IMR-90 (cell line): ENCODE data around the gene CLCN4. TPM values are rescaled to one million over a fixed set of nuclear protein-coding genes. Genes with fewer than 3 reads are reported as not detected.

Source experiments
- ATAC-seq: fragments of 200-7000 bp; cut with Tn5 transposase; 2 replicates; pipeline ENCODE4 v1.9.1; 2020; ENCODE audit warnings: low read depth, mild to moderate bottlenecking, moderate library complexity
- BruUV-seq: library from RNA; stranded (reverse); fragments of 400-500 nt; replicated peaks from 2 replicates; lab custom pipeline; 2021; lab: Mats Ljungman, UMichigan
- CTCF ChIA-PET: fragments of 300-600 bp; formaldehyde crosslinking; extraction: SDS; loops from one replicate; lab custom pipeline; 2021; ENCODE audit warnings: antibody characterized with exemption; lab: Yijun Ruan, JAX
- POLR2A ChIA-PET: fragments of 300-600 bp; sonication (Branson Sonifier 250); formaldehyde crosslinking; loops from one replicate; lab custom pipeline; 2022; ENCODE audit warnings: antibody characterized with exemption; ENCODE audit not compliant: unreplicated experiment; lab: Charles Lee
- DNase-seq: peaks from one replicate; pipeline ENCODE4 v3.0.0; 2013
- H2AFZ ChIP-seq: replicated peaks from 2 replicates; pipeline ENCODE3; 2013; ENCODE audit warnings: low read length, mild to moderate bottlenecking; ENCODE audit not compliant: poor library complexity
- H2AK5ac ChIP-seq: 2 replicates; pipeline ENCODE4 v1.6.1; 2013; ENCODE audit warnings: low read depth, low read length, inconsistent platforms
- H2AK9ac ChIP-seq: replicated peaks from 2 replicates; pipeline ENCODE3; 2013; ENCODE audit warnings: mild to moderate bottlenecking, low read depth, low read length, moderate library complexity; ENCODE audit not compliant: poor library complexity
- H2BK120ac ChIP-seq: 2 replicates; pipeline ENCODE4 v1.6.1; 2013; ENCODE audit warnings: low read depth, low read length, inconsistent platforms
- H2BK15ac ChIP-seq: 3 replicates; pipeline ENCODE4 v1.6.1; 2013; ENCODE audit warnings: low read depth, low read length, inconsistent platforms
- H2BK20ac ChIP-seq: 2 replicates; pipeline ENCODE4 v1.6.1; 2013; ENCODE audit warnings: low read depth, mild to moderate bottlenecking, inconsistent platforms, low read length, moderate library complexity
- H2BK5ac ChIP-seq: 2 replicates; pipeline ENCODE4 v1.6.1; 2013; ENCODE audit warnings: mild to moderate bottlenecking, low read depth, low read length, inconsistent platforms; ENCODE audit not compliant: poor library complexity, severe bottlenecking
- H3K14ac ChIP-seq: replicated peaks from 2 replicates; pipeline ENCODE4 v1.6.1; 2013; ENCODE audit warnings: low read depth, low read length, inconsistent platforms
- H3K18ac ChIP-seq: 2 replicates; pipeline ENCODE4 v1.6.1; 2013; ENCODE audit warnings: low read depth, low read length, control low read depth
- H3K23ac ChIP-seq: 2 replicates; pipeline ENCODE4 v1.6.1; 2013; ENCODE audit warnings: low read depth, low read length, inconsistent platforms
- H3K27ac ChIP-seq: 2 replicates; pipeline ENCODE4 v1.5.1; 2013; ENCODE audit warnings: mild to moderate bottlenecking, control low read depth, low read length; ENCODE audit not compliant: insufficient read depth
- H3K27me3 ChIP-seq: 2 replicates; pipeline ENCODE4 v1.6.1; 2013; ENCODE audit warnings: low read length; ENCODE audit not compliant: control insufficient read depth, insufficient read depth
- H3K36me3 ChIP-seq: 2 replicates; pipeline ENCODE4 v1.6.1; 2013; ENCODE audit warnings: low read length, mixed read lengths; ENCODE audit not compliant: control insufficient read depth, insufficient read depth
- H3K4ac ChIP-seq: 2 replicates; pipeline ENCODE4 v1.6.1; 2013; ENCODE audit warnings: low read depth, low read length, inconsistent platforms
- H3K4me1 ChIP-seq: 2 replicates; pipeline ENCODE4 v1.6.1; 2013; ENCODE audit warnings: low read length, mixed read lengths; ENCODE audit not compliant: control insufficient read depth, insufficient read depth
- H3K4me2 ChIP-seq: 2 replicates; pipeline ENCODE4 v1.6.1; 2013; ENCODE audit warnings: low read depth, mild to moderate bottlenecking, control low read depth, low read length, moderate library complexity
- H3K4me3 ChIP-seq: 2 replicates; pipeline ENCODE4 v1.5.1; 2013; ENCODE audit warnings: low read depth, mild to moderate bottlenecking, control low read depth, low read length, moderate library complexity; ENCODE audit not compliant: insufficient read depth
- H3K56ac ChIP-seq: 2 replicates; pipeline ENCODE4 v1.6.1; 2013; ENCODE audit warnings: low read length, inconsistent platforms; ENCODE audit not compliant: insufficient read depth; ENCODE audit errors: extremely low read depth
- H3K79me1 ChIP-seq, 2 experiments: 2 replicates each; pipeline ENCODE4 v1.6.1; 2013; ENCODE audit warnings: low read length in 2 of 2, inconsistent platforms in 1 of 2, low read depth in 1 of 2
- H3K9ac ChIP-seq: 2 replicates; pipeline ENCODE4 v1.6.1; 2013; ENCODE audit warnings: low read depth, low read length, control low read depth
- H3K9me1 ChIP-seq: 2 replicates; pipeline ENCODE4 v1.6.1; 2013; ENCODE audit warnings: low read length, inconsistent platforms; ENCODE audit not compliant: insufficient read depth
- H3K9me3 ChIP-seq: 2 replicates; pipeline ENCODE4 v1.6.1; 2013; ENCODE audit warnings: low read length; ENCODE audit not compliant: control insufficient read depth, insufficient read depth
- H4K20me1 ChIP-seq: 2 replicates; pipeline ENCODE4 v1.6.1; 2013; ENCODE audit warnings: low read length, inconsistent platforms; ENCODE audit not compliant: insufficient read depth
- H4K5ac ChIP-seq: 2 replicates; pipeline ENCODE4 v1.6.1; 2013; ENCODE audit warnings: mild to moderate bottlenecking, low read depth, low read length, control low read depth
- H4K8ac ChIP-seq, 2 experiments: 2 replicates each; pipeline ENCODE4 v1.6.1; 2013; ENCODE audit warnings: low read depth in 2 of 2, low read length in 2 of 2, control low read depth in 1 of 2, inconsistent platforms in 1 of 2
- H4K91ac ChIP-seq: 2 replicates; pipeline ENCODE4 v1.6.1; 2013; ENCODE audit warnings: low read depth, low read length, inconsistent platforms; ENCODE audit not compliant: insufficient read depth
- BHLHE40 ChIP-seq: fragments of 150-350 bp; IDR thresholded peaks from 2 replicates; pipeline ENCODE4 v1.6.1; 2016; ENCODE audit warnings: mild to moderate bottlenecking, low read depth, low read length
- CEBPB ChIP-seq: IDR thresholded peaks from 2 replicates; pipeline ENCODE4 v1.6.1; 2012; ENCODE audit warnings: low read depth, low read length, improper control_type of control experiment
- CHD1 ChIP-seq: IDR thresholded peaks from 2 replicates; pipeline ENCODE4 v1.6.1; 2012; ENCODE audit warnings: low read depth, low read length, improper control_type of control experiment
- CTCF ChIP-seq: conservative IDR thresholded peaks from 2 replicates; pipeline ENCODE4 v1.5.1; 2012; ENCODE audit warnings: mild to moderate bottlenecking, low read depth, low read length, improper control_type of control experiment
- FOS ChIP-seq: fragments of 150-350 bp; IDR thresholded peaks from 2 replicates; pipeline ENCODE4 v1.6.1; 2016; ENCODE audit warnings: low read depth, low read length
- MAFK ChIP-seq: IDR thresholded peaks from 2 replicates; pipeline ENCODE4 v1.6.1; 2012; ENCODE audit warnings: low read depth, low read length, improper control_type of control experiment
- MAZ ChIP-seq: IDR thresholded peaks from 2 replicates; pipeline ENCODE4 v1.6.1; 2012; ENCODE audit warnings: low read depth, mild to moderate bottlenecking, low read length, improper control_type of control experiment, moderate library complexity, borderline replicate concordance
- MXI1 ChIP-seq: IDR thresholded peaks from 2 replicates; pipeline ENCODE4 v1.6.1; 2012; ENCODE audit warnings: low read depth, mild to moderate bottlenecking, low read length, moderate library complexity, borderline replicate concordance
- NFE2L2 ChIP-seq: fragments of 150-350 bp; IDR thresholded peaks from 2 replicates; pipeline ENCODE4 v1.6.1; 2016; ENCODE audit warnings: low read depth, mild to moderate bottlenecking, low read length
- POLR2A ChIP-seq: IDR thresholded peaks from 2 replicates; pipeline ENCODE4 v1.6.1; 2012; ENCODE audit warnings: mild to moderate bottlenecking, low read depth, low read length
- RAD21 ChIP-seq: IDR thresholded peaks from 2 replicates; pipeline ENCODE4 v1.6.1; 2012; ENCODE audit warnings: low read length, improper control_type of control experiment
- RCOR1 ChIP-seq: IDR thresholded peaks from 2 replicates; pipeline ENCODE4 v1.6.1; 2012; ENCODE audit warnings: mild to moderate bottlenecking, low read length, improper control_type of control experiment; ENCODE audit not compliant: insufficient replicate concordance
- RFX5 ChIP-seq: IDR thresholded peaks from 2 replicates; pipeline ENCODE4 v1.8.0; 2012; ENCODE audit warnings: low read depth, mild to moderate bottlenecking, low read length, moderate library complexity
- SMC3 ChIP-seq: fragments of 150-350 bp; IDR thresholded peaks from 2 replicates; pipeline ENCODE4 v1.6.1; 2016; ENCODE audit warnings: low read depth, mild to moderate bottlenecking, antibody characterized with exemption, low read length, moderate library complexity
- WGBS, 2 experiments: methylation state at CpG; one replicate each; pipeline versions ENCODE4 v1.1.5 to v1.1.7; 2013; ENCODE audit warnings: missing lambda C conversion rate in 2 of 2; ENCODE audit not compliant: insufficient read length in 1 of 2; ENCODE audit errors: extremely low coverage in 2 of 2; 5-methylcytosine and 5-hydroxymethylcytosine counted together
- dilution Hi-C: fragments of 300-500 bp; cut with HindIII; formaldehyde crosslinking; loops from one replicate; pipeline ENCODE4 v1.14.3; 2018; ENCODE audit warnings: low sequenced_read_pairs; ENCODE audit not compliant: unreplicated experiment
- in situ Hi-C: fragments of 300-500 bp; cut with MboI; formaldehyde crosslinking; loops from 3 replicates; pipeline ENCODE4 v1.14.3; 2019; ENCODE audit warnings: low sequenced_read_pairs, inconsistent platforms, mixed read lengths
- intact Hi-C: fragments of 100-400 bp; cut with micrococcal nuclease; formaldehyde crosslinking; loops from 2 replicates; pipeline ENCODE4 v1.10.0; 2022
- polyA plus RNA-seq, 3 experiments: library from polyadenylated mRNA; depleted of rRNA; stranded (reverse); fragments of >200 nt; gene quantifications; 2 replicates each; pipeline ENCODE4 v1.2.3, GENCODE V29; 2012; ENCODE audit warnings: low replicate concordance in 1 of 3
- total RNA-seq: library from RNA; depleted of rRNA; stranded (reverse); fragments of >200 nt; gene quantifications from 2 replicates; pipeline ENCODE4 v1.2.3, GENCODE V29; 2012
- TF ChIP-seq, protein P1 (sequence below): fragments of 150-350 bp; IDR thresholded peaks from 2 replicates; pipeline ENCODE4 v1.6.1; 2017; ENCODE audit warnings: mild to moderate bottlenecking, antibody characterized with exemption, low read length, low read depth
- TF ChIP-seq, protein P2 (sequence below): fragments of 150-350 bp; IDR thresholded peaks from 2 replicates; pipeline ENCODE4 v1.6.1; 2016; ENCODE audit warnings: low read depth, mild to moderate bottlenecking, low read length, moderate library complexity, borderline replicate concordance

The CLCN4 gene
- total and polyA plus RNA-seq, 2 of the 4 experiments (the other 2 are of a cell fraction) = 2.2 to 4.5 TPM

DNA sequence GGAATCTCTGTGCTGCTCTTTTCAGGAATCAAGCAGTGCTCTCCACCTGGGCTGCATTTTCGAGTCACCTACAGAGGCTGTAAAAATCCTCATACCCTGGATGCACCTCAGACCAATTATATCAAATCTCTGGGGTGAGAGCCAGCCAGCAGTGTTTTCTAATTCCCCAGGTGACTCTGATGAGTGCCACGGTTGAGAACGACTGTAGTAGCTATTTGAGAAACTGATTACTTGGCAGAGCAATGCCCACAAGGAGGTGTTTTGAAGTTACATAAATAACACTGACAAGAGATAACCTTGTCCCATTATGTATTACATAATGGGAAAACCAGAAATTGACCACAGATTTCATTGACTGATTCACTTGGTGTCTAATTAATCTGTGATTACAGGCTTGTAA lies 46.8 kb downstream of the CLCN4 start:
- Histone ChIP-seq H4K5ac (no peak overlapping the region), H2AK5ac (no peak overlapping the region), H3K9me1 (no peaks in the 10 kb centered on the region), H3K14ac (no peak overlapping the region), H2AK9ac (no peak overlapping the region), H3K4ac (no peak overlapping the region), H2BK20ac (no peak overlapping the region), H2BK5ac (no peak overlapping the region), H3K4me3 (no peak overlapping the region), H2BK120ac (no peak overlapping the region), H3K27ac (no peak overlapping the region), H3K4me1 (no peaks in the 10 kb centered on the region), H4K20me1 (no peaks in the 10 kb centered on the region), H4K8ac (no peak overlapping the region), H2AFZ (no peak overlapping the region), H3K36me3 (no peaks in the 10 kb centered on the region), H4K91ac (no peak overlapping the region), H3K27me3 (no peaks in the 10 kb centered on the region), H2BK15ac (no peak overlapping the region), H3K79me1 (no peaks in the 10 kb centered on the region), H3K56ac (no peak overlapping the region), H3K9me3 (no peaks in the 10 kb centered on the region), H3K9ac (no peak overlapping the region), H3K4me2 (no peak overlapping the region), H3K18ac (no peak overlapping the region), H3K23ac (no peak overlapping the region)
- DNase-seq (no peak), ATAC-seq (no peak)
- dilution Hi-C loops = no loop called here
- intact Hi-C loops = no loop called here
- BruUV-seq = no TSS peak
- TF ChIP-seq MXI1 (no peak), NFE2L2 (no peak), RCOR1 (no peak), MAZ (no peak), RFX5 (no peak), MAFK (no peak), POLR2A (no peak), RAD21 (no peak), BHLHE40 (no peak), SMC3 (no peak), CTCF (no peak), CHD1 (no peak), CEBPB (no peak), FOS (no peak)
- TF ChIP-seq, protein P1, sequence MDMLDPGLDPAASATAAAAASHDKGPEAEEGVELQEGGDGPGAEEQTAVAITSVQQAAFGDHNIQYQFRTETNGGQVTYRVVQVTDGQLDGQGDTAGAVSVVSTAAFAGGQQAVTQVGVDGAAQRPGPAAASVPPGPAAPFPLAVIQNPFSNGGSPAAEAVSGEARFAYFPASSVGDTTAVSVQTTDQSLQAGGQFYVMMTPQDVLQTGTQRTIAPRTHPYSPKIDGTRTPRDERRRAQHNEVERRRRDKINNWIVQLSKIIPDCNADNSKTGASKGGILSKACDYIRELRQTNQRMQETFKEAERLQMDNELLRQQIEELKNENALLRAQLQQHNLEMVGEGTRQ = no peak
- TF ChIP-seq, protein P2, sequence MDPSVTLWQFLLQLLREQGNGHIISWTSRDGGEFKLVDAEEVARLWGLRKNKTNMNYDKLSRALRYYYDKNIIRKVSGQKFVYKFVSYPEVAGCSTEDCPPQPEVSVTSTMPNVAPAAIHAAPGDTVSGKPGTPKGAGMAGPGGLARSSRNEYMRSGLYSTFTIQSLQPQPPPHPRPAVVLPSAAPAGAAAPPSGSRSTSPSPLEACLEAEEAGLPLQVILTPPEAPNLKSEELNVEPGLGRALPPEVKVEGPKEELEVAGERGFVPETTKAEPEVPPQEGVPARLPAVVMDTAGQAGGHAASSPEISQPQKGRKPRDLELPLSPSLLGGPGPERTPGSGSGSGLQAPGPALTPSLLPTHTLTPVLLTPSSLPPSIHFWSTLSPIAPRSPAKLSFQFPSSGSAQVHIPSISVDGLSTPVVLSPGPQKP = no peak
- POLR2A ChIA-PET = no interaction called here
- CTCF ChIA-PET = no interaction called here
- no CpG with 5 or more reads among the region's 3 CpGs for WGBS, 2 experiments
- in situ Hi-C loops = no loop called here
